GM12865 (cell line): ENCODE results near the gene ADCY2.

ENCODE experiments used
- DNase-seq: peaks from one replicate; pipeline ENCODE4 v3.0.0; 2010; ENCODE audit warnings: low read depth
- H3K4me3 ChIP-seq: 2 replicates; pipeline ENCODE4 v1.5.1; 2011; ENCODE audit warnings: mild to moderate bottlenecking, low read depth, low read length, control low read depth
- TF ChIP-seq, protein P1 (sequence below): IDR thresholded peaks from 2 replicates; pipeline ENCODE4 v1.5.1; 2011; ENCODE audit warnings: low read length, control low read depth, low read depth, inconsistent platforms; ENCODE audit not compliant: insufficient read depth; ENCODE audit errors: missing control alignments

ADCY2 gene

DNA sequence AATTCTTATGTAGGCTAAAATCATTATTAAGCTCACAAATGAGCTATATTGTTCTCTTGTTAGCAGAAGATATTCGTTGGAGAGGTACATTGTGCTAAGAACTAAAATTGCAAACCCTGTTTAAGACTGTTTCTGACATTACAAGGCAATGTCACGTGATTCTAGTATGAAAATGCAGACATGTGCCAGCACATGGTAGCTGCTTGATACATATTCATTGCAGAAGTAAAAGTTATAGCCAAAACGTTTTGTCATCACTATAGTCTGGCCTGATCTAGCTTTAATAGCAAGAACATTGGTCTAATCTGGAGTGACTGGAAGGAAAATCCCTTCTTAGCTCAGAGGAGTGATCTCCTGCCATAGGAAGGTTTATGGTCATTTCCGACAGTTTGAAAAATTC, 310.3 kb downstream of the ADCY2 start:
- TF ChIP-seq, protein P1, sequence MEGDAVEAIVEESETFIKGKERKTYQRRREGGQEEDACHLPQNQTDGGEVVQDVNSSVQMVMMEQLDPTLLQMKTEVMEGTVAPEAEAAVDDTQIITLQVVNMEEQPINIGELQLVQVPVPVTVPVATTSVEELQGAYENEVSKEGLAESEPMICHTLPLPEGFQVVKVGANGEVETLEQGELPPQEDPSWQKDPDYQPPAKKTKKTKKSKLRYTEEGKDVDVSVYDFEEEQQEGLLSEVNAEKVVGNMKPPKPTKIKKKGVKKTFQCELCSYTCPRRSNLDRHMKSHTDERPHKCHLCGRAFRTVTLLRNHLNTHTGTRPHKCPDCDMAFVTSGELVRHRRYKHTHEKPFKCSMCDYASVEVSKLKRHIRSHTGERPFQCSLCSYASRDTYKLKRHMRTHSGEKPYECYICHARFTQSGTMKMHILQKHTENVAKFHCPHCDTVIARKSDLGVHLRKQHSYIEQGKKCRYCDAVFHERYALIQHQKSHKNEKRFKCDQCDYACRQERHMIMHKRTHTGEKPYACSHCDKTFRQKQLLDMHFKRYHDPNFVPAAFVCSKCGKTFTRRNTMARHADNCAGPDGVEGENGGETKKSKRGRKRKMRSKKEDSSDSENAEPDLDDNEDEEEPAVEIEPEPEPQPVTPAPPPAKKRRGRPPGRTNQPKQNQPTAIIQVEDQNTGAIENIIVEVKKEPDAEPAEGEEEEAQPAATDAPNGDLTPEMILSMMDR = no peak
- no peak for DNase-seq
- H3K4me3 ChIP-seq = no peak overlapping the region

DNA sequence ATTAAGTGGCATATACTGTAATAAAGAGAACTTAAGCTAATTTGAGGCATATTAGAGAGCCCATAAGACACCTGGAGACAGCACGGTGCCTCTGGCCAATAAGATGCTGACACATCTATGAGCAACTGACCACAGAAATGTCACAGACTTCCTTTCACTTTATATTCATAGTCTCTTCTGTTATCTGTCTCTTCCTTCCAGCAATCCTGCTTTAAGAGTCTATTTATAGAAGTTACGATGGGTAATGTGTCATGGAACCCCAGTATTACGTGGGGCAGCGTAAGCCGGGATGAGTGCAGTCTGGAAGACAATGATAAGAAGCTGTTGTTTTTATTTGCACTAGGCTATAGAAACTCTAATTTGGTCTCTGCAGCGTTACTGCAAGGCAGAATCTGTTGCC, 318.2 kb downstream of the ADCY2 start:
- H3K4me3 ChIP-seq = no peak overlapping the region
- TF ChIP-seq, protein P1 = no peak
- no peak for DNase-seq

DNA sequence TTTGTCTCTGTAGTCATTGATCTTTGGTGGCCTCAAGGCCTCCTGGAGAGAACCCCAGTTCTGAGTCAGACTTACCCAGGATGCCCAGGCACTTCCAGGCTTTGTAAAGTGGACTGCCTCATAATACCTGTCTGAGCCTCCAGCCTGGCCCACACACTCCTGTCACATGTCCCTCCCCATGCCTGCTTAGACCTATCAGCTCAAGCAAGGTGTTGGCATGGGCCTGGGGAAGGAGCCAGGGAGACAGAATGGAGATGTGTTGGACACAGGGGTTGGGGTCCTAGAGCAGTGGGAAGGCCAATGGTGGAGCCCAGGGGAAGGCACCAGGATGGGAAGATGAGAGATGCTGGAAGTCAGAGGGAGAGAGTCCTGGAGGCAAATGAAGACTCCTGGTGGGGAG, 318.8 kb downstream of the ADCY2 start:
- TF ChIP-seq, protein P1 = no peak
- DNase-seq = no peak
- H3K4me3 ChIP-seq = no peak overlapping the region

DNA sequence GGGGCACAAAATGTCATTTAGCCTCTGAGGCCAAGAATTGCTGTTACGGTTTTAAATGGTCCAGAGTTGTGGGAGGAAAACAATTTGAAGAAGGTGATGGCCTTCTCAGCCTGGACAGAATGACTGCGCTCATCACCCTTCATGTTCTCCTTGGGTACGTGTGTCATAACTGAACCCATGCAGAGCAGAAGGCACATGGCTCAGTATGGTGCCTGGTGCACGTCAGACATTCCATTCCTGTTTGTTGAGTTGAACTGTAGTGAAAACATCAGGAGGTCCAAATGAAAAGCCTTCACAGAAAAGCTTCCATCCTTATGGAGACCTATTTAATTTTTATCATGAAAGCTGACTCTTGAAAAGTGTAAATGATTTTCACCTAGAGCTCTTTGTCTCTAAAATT, 321.8 kb downstream of the ADCY2 start:
- DNase-seq = no peak
- H3K4me3 ChIP-seq = no peak overlapping the region
- TF ChIP-seq, protein P1 = no peak

- TF ChIP-seq, protein P1 = no peak
- H3K4me3 ChIP-seq = no peak overlapping the region
- no peak for DNase-seq
Measured at GRCh38 chr5:7728076-7728475, 332.1 kb downstream of the ADCY2 start.

DNA sequence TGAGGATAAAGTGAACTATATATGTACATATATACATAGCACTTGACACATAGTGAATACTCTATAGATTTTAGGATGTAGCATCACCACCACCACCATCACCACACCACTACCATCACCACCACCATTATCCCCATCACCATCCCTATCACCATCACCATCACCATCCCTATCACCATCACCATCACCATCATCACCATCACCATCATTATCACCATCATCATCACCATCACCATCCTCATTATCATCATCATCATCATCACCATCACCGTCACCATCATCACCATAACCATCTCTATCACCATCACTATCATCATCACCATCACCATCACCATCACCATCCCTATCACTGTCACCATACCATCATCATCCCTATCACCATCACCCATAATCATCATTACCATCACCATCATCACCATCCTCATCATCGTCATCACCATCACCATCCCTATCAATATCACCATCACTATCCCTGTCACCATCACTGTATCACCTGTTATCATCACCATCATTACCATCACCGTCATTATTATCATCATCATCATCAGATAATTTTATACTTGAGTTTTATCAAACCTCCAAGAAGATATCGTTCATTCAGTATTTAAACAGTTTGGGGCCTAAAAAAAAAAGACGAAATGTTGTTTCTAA, 345.6 kb downstream of the ADCY2 start:
- TF ChIP-seq, protein P1 = no peak
- no peak overlapping the region for H3K4me3 ChIP-seq
- DNase-seq = no peak

- DNase-seq = no peak
- TF ChIP-seq, protein P1 = no peak
Measured at GRCh38 chr5:7742241-7742656, 346.3 kb downstream of the ADCY2 start.

More at GRCh38 chr5:7742241-7742656, 346.3 kb downstream of the ADCY2 start:
- no peak overlapping the region for H3K4me3 ChIP-seq
